Embryonic facial prominence (tissue), 1 donor: ENCODE results near the gene HEPACAM.
A peak's percentile ranks its signal among the peaks of the same experiment; 100 is the strongest.
"Not testable (repeated sequence)": the region's sequence is repeated elsewhere in the genome, so short reads cannot be mapped to it uniquely, and the experiment has no call there.

Experiments
- DNase-seq: peaks from one replicate; pipeline ENCODE4 v3.0.0-alpha.2; 2016; ENCODE audit errors: extremely low spot score

Gene HEPACAM, protein sequence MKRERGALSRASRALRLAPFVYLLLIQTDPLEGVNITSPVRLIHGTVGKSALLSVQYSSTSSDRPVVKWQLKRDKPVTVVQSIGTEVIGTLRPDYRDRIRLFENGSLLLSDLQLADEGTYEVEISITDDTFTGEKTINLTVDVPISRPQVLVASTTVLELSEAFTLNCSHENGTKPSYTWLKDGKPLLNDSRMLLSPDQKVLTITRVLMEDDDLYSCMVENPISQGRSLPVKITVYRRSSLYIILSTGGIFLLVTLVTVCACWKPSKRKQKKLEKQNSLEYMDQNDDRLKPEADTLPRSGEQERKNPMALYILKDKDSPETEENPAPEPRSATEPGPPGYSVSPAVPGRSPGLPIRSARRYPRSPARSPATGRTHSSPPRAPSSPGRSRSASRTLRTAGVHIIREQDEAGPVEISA

DNA sequence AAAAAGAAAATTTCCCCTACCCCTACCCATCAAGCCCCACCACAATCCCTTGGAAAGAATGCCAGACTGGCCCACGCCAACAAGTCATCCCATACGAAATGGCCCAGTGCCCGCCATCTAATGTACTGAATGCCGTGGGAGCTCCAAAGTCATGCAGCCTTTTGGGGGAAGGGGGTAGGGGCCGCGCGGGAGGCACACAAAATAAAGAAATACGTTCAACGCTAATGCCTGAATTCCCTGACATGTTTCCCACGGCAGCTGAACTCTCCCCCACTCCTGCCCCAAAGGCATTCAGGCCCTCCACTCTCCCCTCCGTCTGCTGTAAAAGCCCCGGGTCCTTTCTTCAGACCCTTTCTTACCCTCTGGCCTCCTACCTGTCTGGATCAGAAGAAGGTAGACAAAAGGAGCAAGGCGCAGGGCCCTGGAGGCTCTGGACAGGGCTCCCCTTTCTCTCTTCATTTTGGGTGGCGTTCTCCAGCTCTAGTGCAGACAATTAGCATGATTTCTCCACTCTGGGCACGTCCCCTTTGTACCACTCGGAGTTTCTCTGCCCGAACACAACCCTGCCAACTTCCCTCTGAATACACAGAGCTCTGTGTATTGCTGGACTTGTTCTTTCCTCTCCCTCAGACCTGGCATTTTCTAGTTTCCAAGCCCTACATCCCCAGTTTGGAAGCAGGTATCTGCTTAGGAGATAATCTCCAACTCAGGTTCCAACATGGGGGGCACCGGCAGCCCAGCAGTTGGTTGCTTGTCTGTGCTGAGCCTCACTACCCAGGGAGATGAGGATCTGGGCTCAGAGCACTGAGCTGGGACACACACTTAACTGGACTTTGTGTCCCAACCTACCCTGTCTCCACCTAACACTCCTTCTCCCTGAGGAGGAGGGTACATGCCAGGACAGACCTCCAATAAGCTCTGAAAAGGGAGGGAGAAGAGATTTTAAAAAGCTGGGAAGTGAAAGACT, at the start of gene HEPACAM:
HEPACAM (minus strand) TSS at position 500 of the 967 bp plus-strand sequence; CDS start at position 459, 41 bp downstream.
- no peak for DNase-seq

DNA sequence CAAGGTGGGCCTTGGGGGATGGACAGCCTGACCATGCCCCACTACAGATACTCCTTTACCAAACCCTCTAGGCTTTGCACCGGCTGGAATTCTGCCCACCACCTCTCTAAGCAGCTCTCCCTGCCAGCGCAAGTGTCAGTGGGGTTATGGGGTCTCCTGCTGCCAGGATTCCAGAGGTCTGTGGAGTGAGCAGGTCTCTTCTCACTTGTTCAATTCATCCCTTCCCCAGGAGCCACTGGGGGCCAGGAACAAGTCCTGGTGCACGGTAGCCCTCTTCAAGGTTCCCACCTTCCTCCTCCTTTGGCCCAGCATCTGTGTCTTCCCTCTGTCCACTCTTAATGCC, 48.6 kb upstream of the HEPACAM start:
- no peak for DNase-seq

DNA sequence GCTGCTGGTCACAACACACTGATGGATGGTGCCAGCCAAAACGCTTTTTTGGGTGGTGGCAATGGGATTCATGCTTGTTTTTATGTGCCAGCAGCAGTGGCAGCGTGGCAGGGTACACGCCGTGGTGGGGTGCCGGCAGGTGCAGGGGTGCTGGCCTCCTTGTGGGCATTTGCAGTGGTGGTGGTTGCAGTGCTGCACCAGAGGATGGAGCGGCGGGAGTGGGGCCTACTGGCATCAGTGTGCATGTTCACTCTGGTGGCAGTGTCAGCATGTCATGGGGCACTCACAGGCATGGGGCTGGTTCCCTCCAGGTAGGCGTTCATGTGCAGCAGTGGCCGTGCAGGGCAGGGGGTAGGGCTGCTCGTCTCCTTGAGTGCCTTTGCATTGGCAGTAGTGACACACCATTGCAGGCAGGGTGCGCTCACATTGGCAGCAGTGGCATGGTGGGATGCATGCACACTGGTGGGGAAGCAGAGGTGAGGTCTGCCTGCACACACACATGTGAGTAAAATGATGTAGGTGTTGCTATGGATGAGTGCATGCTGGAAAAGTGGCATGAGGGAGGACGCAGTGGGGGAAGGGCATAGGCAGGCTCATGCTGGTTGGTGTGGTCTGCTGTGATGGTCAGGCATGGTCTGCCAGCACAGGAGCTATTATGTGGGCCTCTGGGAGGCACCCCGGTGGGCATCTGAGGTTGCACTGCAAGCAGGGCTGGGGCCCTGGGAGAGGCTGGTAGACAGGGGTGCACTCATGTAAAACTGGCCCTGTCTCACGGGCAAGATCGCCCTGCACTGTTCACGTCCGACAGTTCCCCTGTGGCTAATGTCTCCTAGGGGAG, 48.0 kb upstream of the HEPACAM start:
- no peak for DNase-seq

DNA sequence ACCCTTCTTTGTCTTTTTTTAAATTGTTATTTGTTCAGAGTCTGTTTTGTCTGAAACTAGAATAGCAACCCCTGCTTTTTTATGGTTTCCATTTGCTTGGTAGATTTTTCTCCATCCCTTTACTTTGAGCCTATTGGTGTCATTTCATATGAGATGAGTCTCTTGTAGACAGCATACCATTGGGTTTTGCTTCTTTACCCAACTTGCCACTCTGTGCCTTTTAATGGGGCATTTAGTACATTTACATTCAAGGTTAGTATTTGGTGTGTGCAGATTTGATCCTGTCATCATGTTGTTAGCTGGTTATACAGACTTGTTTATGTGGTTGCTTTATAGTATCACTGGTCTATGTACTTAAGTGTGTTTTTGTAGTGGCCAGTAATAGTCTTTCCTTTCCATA, 46.2 kb upstream of the HEPACAM start:
- DNase-seq = no peak

DNA sequence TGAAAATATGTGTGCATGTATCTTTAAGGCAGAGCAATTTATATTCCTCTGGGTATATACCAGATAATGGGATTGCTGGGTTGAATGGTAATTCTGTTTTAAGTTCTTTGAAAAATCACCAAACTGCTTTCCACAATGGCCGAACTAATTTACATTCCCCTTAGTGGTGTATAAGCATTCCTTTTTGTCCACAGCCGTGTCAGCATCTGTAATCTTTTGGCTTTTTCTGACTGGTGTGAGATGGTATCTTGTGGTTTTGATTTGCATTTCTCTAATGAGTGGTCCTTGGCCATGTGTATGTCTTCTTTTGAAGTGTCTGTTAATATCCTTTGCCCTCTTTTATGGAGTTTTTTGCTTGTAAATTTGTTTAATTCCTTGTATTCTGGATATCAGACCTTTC, 42.5 kb upstream of the HEPACAM start:
- no peak for DNase-seq

DNA sequence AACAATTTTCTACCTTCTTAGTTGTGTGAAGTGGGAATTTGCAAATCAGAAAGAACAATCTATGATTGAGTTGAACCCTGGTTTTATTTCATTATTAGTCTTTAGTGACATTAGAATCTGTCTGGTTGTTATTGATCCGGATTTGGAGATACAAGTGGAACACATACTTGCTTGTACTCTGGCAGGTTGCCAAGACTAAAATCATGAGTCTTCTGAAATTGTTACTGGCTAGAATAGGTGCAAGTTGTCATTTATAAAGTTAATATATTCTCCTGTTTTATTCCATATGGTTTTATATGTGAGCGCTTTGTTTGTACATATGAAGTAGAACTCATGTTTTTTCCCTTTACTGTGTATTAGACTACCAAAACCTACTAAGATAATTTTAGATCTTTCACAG, 41.2 kb upstream of the HEPACAM start:
- no peak for DNase-seq

DNA sequence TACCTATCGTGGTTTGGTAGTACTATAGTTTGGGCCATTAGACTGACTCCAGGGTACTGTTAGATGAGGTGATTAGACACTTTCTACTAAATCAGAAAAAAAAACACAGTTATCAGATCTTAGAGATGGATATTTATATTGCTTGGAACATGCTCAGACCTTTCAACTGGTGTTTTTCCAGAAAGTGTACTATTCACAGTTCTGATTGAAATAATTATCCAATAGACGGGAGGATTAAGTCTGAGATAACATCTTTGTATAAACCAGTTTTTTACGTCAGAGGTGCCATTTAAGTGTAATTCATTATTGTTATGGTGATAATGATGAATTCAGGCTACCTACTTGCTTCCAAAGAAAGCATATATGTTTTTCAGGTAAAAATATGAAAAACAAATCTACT, 40.7 kb upstream of the HEPACAM start:
- no peak for DNase-seq

DNA sequence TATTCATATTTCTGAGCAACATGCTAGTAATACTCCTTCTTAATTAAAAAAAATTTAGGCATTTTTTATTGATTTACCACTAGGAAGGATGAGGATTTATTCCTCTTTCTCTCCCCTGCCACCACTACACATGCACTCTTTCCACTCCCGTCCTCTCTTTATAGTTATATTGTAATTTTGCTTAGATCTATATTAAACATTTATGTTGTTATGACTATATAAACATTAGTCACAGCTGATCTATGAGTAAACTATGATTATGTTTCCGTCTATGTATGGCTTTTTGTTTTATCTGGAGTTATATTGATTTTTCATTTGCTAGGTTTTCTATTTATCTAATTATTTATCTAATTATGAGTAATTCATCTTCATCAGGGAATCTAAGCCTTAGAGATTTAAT, 36.0 kb upstream of the HEPACAM start:
- no peak for DNase-seq

DNA sequence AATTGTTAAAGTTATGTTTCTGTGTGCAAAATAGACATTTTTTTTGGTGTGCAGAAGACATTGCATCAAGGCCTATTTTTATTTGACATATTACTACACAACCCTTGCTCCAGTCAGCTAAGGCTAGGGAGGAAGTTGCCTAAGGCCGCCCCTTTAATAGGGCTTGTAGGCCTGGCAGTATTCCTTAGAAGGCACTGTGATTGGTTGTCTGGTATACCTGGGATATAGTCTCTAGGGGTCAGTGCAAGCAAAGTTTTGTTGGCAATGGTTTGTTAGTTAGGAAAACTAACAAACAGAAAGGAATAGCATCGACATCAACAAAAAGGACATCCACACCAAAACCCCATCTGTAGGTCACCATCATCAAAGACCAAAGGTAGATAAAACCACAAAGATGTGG, 35.1 kb upstream of the HEPACAM start:
- no peak for DNase-seq

DNA sequence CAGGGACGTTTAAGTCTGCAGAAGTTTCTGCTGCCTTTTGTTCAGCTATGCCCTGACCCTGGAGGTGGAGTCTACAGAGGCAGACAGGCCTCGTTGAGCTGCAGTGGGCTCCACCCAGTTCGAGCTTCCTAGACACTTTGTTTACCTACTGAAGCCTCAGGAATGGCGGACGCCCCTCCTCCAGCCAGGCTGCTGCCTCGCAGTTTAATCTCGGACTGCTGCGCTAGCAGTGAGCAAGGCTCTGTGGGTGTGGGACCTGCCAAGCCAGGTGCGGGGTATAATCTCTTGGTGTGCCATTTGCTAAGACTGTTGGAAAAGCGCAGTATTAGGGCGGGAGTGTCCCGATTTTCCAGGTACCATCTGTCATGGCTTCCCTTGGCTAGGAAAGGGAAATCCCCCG, 32.4 kb upstream of the HEPACAM start:
- DNase-seq = not testable (repeated sequence)

DNA sequence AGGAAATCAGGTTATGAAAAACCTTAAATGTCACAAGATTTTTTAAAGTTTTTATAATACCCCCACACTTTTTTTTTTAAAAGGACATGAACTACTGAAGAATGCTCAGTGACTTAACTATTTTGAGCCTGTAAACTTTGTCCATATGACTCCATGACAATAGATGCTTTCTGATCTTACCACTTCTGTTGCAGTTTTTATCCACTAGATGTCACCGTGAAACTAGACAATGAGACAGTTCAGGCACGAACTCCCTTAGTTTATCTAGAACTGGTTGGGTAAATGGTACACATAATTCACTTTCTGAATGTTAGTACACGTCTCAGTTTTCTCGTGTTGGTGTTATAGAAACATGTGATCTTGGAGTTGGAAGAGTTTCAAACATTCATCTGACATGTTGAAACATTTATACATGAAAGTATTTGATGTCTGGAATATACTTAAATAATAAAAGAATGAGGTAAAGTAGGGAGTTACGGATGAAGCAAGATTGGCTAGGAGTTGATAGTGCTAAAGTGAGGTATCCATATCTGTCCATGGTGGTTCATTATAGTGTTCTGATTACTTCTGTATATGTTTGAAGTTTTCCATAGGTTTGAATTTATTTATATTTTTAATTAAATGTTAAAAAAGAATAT, 26.2 kb upstream of the HEPACAM start:
- DNase-seq = peak; percentile 79

DNA sequence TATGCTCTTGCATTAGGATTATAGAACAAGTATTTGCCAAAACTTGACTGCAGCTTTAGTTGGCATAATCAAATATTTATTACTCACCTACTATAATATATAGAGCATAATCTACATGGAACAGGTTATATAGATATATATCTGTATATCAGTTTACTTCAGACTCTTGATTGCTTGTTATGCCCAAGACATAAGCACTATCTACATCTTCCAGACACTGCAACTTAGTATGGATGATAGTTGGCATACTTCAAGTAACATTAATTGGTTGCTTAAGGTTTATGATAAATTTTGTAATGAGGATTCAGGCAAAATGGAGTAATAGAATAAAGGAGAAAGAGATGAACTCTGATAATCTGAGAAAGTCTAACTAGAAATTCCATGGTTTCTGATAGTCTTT, 19.2 kb upstream of the HEPACAM start:
- DNase-seq = no peak

DNA sequence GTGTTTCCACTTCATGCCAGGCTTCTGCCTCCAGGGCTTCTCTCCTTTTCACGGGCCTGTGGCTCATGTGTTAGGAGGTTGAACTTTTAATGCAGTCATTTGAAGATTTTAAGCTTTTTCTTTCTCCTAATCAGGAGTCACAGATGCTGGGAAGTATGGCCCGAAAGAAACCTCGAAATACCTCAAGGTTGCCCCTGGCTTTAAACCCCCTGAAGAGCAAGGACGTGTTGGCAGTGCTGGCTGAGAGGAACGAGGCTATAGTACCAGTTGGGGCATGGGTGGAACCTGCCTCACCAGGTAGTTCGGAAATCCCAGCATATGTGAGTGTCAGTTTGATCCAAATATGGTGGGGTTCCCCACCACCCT, 18.7 kb upstream of the HEPACAM start:
- no peak for DNase-seq

DNA sequence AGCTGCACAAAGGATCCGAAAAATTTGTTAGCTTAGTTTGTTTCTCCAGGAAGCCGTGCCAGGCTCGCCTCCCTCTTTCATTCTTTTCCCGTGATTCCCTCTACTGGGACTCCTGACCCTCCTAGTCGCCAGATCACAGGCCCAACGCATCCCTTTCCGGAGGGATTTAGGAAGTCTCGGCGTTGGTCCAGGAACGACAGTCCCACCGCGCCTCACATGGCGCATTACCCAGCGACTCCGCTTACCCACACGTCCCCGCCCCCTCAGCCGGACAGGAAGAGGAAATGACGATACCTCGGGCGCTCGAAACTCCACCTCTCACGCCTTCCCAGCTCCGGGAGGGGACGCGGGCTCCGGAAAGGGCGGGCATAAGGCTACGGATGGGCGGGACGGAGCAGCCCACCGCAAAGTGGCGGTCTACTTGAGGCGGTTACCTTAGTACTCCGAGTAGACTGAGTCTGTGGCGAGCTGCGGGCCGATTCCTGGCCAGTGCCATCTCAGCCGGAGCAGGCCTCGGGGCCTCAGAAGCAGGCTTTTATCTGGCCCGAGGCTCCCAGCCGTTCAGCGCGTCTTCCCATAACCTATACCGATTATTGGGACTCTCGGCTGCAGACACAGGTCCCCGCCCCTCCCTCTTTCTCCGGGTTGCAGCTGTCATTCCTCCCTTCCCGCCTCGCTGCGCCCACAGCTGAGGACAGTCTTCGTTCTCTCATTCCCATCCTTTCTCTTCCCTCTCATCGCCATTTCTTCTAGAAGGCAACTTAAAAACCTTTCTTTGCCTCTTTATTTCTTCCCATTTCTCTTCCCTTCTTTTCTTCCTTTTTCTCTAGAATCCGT, 18.1 kb upstream of the HEPACAM start, which contains the start of gene CCDC15:
CCDC15 (plus strand) TSS at position 450 of the 837 bp plus-strand sequence. CDS start 531 bp downstream, outside the sequence.
- peak; percentile 97 for DNase-seq

DNA sequence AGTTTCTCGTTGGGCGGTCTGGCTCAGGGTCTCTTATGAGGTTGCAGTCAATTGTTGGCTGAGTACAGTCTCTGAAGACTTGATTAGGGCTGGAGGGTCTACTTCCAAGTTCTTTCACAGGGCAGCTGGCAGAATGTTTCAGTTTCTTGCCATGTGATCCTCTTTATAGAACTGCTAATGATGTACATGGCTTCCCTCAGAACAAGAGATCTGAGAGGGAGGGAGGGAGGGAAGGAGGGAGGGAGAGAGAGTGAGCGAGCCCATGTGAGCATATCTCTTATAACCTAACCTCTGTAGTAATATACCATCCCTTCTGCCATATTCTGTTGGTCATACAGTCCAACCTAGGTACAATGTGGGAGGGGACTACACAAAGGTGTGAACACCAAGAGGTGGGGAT, 15.5 kb upstream of the HEPACAM start:
- no peak for DNase-seq

DNA sequence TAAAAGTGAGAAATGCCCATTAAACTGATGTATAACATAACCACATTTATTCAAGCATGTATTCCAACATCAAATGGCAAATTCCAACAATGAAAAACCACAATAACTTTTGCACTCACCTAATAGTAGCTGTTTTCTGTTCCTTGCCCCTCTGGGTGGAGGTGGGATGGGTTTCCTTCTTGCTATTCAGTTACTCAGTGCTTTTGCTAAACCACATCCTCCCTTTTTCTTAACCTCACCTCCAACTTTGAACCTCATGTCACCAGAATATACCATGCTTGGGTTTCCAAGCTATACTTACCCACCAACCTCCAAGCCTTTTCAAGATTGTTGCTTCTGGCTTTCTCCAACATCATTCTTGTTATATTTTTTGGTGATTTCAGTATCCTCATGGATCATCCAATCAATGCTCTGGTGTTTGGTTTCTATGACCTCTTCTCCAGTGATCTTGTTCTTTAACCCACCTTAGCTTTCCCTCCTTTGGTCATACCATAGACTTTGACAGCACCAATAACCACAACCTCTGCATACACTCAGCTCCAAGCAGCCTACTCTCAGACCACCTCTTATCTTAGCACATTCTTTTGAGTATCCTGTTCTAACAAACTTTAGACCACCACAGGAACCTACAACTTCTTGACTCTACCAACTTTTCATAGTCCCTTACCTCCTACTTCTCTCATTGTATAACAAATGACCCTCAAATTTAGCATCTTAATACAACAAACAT, 14.9 kb upstream of the HEPACAM start:
- no peak for DNase-seq

DNA sequence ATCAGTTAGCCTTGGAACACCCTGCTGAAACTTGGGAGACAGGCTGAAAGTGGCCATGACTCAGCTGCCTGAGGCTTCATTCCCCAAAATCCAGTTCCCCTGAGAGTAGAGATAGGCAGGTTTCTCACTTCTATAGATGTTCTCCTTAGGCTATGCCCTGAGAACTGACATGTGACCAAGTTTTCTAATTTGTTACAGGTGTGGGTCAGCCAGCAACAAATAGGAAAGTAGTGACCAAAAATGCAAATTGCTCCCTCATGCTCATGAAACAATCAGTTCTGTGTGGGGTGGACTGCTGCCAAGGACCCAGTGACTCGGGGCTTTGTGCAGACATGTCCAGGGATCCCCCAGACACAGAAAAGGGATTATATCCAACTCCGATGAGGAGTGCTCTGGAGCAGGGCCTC, 10.9 kb upstream of the HEPACAM start:
- no peak for DNase-seq

DNA sequence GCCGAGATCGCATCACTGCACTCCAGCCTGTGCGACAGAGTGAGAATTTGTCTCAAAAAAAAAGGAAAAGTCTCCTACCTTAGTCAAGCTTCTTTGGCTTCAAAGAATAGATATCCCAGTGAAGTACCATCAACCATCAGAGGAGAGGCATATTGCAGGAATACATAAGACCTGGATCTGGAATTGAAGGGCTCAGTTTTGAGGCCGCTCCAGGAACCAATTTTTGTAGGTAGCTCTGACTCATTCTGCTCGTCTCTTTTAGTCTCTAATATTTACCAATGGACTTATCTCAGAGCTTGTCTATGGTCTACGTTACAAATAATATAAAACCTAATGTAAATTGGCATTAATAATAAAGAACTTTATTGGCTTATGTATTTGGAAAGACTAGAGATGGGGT, 10.0 kb upstream of the HEPACAM start:
- DNase-seq = no peak

DNA sequence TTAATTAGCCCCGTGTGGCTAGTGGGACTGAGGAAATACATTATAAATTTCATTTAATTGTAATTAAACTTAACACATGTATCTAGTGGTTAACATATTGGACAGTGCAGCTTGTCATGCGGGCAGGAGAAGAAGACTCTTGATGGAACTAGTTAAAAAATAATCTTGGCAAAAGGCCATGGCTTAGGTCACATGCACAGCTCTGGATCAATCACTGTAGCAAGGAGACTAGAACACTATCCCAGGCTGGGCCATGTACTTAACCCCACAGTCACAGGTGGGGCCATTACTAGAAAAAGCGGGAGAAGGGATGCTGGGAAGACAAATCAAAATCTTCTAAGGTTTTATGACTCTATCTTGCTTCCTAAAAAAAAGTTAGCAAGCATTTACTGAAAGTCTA, 8.7 kb upstream of the HEPACAM start:
- DNase-seq = no peak

DNA sequence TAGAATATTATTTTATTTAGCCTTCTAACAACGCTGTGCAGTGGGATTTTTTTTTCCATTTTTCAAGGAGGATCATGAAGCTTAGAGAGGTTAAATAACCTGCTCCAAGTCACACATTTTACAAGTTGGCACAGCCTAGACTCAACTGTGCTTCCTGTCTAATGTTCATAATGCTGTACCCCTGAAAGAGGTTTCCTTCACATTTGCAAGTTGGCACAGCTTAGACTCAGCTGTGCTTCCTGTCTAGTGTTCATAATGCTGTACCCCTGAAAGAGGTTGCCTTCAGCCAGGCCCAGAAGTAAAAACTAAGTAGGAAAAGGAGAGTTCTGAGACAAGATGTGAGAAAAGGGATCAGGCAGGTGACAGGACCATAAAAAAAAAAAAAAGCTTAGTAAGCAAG, 7.9 kb upstream of the HEPACAM start:
- DNase-seq = no peak
